Measurements from ENCODE around the gene SAYSD1.

SAYSD1 gene

GRCh38 chr6:39056191-39056590 lies 58.8 kb downstream of the SAYSD1 start:
- DNase-seq: peak; percentile 17

- peak; percentile 10 for DNase-seq
Observed at GRCh38 chr6:39055661-39056060, 59.3 kb downstream of the SAYSD1 start.

GRCh38 chr6:39054577-39055142 lies 60.3 kb downstream of the SAYSD1 start:
- DNase-seq: no peak
